Ascending aorta (tissue), 2 donors: ENCODE results near the gene LST1. TPM values are rescaled to one million over a fixed set of nuclear protein-coding genes. Genes with fewer than 3 reads are reported as not detected.

Experiments used
- DNase-seq, 2 donors: peaks; one replicate each; pipeline ENCODE4 v3.0.0-alpha.2; 2019; ENCODE audit warnings: low spot score in 2 of 2
- H3K27ac ChIP-seq, 2 donors: fragments of 200-600 bp; sonication (generic); one replicate each; pipeline ENCODE4 v1.5.1; 2016 to 2017; ENCODE audit warnings: mild to moderate bottlenecking in 1 of 2
- H3K27me3 ChIP-seq: fragments of 200-600 bp; sonication (generic); one replicate; pipeline ENCODE4 v1.5.1; 2017
- H3K36me3 ChIP-seq, 2 donors: fragments of 200-600 bp; sonication (generic); one replicate each; pipeline ENCODE4 v1.5.1; 2016
- H3K4me1 ChIP-seq, 2 donors: fragments of 200-600 bp; sonication (generic); one replicate each; pipeline ENCODE4 v1.5.1; 2016 to 2017; ENCODE audit warnings: mild to moderate bottlenecking in 1 of 2
- H3K4me3 ChIP-seq, 2 donors: fragments of 200-600 bp; sonication (generic); one replicate each; pipeline ENCODE4 v1.5.1; 2016 to 2017; ENCODE audit warnings: mild to moderate bottlenecking in 1 of 2
- H3K9me3 ChIP-seq, 2 donors: fragments of 200-600 bp; sonication (generic); one replicate each; pipeline ENCODE4 v1.5.1; 2016
- intact Hi-C: fragments of 100-400 bp; cut with DNase I; formaldehyde crosslinking; loops from one replicate; pipeline ENCODE4 v1.15.1; 2023
- total RNA-seq: library from RNA; depleted of rRNA; stranded (reverse); fragments of >200 nt; gene quantifications from one replicate; pipeline ENCODE4 v1.1.0, GENCODE V29; 2016
- TF ChIP-seq, protein P1 (sequence below), 3 experiments: fragments of 200-600 bp in 2 of 3; fragments of 450-650 bp in 1 of 3; sonication (generic) in 2 of 3; IDR thresholded peaks; one replicate each; pipeline ENCODE4 v1.5.1; 2016 to 2019; ENCODE audit warnings: antibody characterized with exemption in 3 of 3, mild to moderate bottlenecking in 1 of 3, moderate library complexity in 1 of 3

The LST1 gene
- total RNA-seq, 1 donor from 2014 or later = 21.4 TPM

DNA sequence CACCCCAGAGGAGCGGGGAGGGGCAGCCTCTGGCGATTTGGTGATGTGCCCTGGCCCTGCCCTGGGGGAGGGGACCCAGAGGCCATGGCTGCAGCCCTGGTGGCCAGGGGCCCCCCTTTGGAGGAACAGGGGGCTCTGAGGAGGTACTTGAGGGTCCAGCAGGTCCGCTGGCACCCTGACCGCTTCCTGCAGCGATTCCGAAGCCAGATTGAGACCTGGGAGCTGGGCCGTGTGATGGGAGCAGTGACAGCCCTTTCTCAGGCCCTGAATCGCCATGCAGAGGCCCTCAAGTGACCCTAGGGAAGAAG lies 27.8 kb upstream of the LST1 start:
- intact Hi-C loops = no loop called here
- Histone ChIP-seq H3K36me3 (peaks cover 17 to 33% of the 10 kb centered on the region in 2 donors), H3K27me3 (no peaks in the 10 kb centered on the region)

DNA sequence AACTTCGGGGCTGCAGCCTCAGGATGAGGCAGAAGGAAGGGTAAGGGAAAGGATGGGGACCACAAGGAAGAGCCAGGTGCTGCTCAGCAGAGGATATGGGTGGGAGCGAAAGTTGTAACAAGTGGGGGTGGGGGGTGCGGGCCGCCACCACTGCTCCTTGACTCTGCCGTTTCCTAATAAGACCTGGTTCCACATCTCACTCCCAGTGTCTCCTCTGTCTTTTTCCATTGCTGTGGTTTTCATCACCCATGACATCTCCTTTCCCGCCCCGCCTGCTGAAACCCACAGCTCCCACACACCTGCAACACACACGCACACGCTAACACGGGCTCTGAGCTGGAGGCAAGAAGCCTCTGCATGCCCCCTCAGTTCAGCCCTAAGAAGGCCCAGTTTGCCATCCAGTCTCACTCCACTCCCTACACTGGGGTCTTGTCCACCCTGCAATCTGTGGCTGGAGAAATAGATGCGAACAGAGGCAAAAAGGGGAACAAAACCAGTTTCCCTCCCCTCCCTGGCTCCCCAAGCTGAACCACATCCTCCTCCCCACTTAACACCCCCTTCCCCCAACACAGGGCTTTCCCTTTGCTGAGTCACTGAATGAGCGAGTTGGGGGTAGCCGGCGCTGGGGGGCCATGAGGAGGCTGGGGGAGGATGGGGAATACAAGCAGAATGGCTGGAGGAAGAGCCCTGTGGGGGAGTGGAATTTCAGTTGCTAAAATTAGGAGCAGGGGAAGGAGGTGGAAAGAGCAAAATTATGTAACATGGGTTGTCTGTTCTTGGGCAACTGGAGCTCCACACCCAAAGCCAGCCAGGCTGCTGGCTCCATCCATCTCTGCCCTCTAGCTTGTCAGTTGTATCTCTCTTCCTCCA lies 27.2 kb upstream of the LST1 start:
- Histone ChIP-seq H3K4me3 (no peak overlapping the region), H3K27me3 (no peaks in the 10 kb centered on the region), H3K36me3 (peaks cover 17 to 33% of the 10 kb centered on the region in 2 donors), H3K9me3 (no peaks in the 10 kb centered on the region), H3K4me1 (peaks cover 4 to 6% of the 10 kb centered on the region in 2 donors), H3K27ac (peak overlapping the region in 1 of 2 donors; percentile 54)
- TF ChIP-seq, protein P1, sequence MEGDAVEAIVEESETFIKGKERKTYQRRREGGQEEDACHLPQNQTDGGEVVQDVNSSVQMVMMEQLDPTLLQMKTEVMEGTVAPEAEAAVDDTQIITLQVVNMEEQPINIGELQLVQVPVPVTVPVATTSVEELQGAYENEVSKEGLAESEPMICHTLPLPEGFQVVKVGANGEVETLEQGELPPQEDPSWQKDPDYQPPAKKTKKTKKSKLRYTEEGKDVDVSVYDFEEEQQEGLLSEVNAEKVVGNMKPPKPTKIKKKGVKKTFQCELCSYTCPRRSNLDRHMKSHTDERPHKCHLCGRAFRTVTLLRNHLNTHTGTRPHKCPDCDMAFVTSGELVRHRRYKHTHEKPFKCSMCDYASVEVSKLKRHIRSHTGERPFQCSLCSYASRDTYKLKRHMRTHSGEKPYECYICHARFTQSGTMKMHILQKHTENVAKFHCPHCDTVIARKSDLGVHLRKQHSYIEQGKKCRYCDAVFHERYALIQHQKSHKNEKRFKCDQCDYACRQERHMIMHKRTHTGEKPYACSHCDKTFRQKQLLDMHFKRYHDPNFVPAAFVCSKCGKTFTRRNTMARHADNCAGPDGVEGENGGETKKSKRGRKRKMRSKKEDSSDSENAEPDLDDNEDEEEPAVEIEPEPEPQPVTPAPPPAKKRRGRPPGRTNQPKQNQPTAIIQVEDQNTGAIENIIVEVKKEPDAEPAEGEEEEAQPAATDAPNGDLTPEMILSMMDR (IDR thresholded peaks at IDR 0.05) = no peak
- intact Hi-C loops = no loop called here
- DNase-seq = no peak

More for the DNA sequence above, 27.8 kb upstream of the LST1 start:
- TF ChIP-seq, protein P1 (IDR thresholded peaks at IDR 0.05) = no peak
- H3K9me3 ChIP-seq = no peaks in the 10 kb centered on the region
- no peak overlapping the region for H3K4me3 ChIP-seq
- DNase-seq = no peak
- peaks cover 4 to 6% of the 10 kb centered on the region in 2 donors for H3K4me1 ChIP-seq
- H3K27ac ChIP-seq = no peak overlapping the region

DNA sequence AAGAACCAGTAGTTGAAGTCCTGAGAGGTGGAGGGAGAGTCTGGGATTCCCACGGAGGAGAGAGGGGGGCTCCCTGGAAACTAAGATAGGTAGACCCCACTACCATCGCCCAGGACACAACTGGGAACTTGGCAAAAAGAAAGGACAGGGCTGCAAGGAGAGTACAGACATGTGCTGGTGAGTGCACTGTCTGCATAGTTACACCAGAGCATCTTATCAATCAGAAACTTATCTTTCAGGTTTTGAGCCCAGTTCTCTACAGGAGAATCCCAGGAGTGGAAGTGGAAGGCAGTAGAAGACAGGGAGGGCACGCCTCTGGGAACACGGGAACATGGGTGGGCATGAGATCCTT lies 26.5 kb upstream of the LST1 start:
- peaks cover 4 to 6% of the 10 kb centered on the region in 2 donors for H3K4me1 ChIP-seq
- H3K27ac ChIP-seq = peak overlapping the region; percentile 54 to 66
- intact Hi-C loops = no loop called here
- no peaks in the 10 kb centered on the region for H3K27me3 ChIP-seq
- no peaks in the 10 kb centered on the region for H3K9me3 ChIP-seq
- TF ChIP-seq, protein P1 (IDR thresholded peaks at IDR 0.05) = no peak
- no peak overlapping the region for H3K4me3 ChIP-seq
- peaks cover 17 to 33% of the 10 kb centered on the region in 2 donors for H3K36me3 ChIP-seq
- no peak for DNase-seq

DNA sequence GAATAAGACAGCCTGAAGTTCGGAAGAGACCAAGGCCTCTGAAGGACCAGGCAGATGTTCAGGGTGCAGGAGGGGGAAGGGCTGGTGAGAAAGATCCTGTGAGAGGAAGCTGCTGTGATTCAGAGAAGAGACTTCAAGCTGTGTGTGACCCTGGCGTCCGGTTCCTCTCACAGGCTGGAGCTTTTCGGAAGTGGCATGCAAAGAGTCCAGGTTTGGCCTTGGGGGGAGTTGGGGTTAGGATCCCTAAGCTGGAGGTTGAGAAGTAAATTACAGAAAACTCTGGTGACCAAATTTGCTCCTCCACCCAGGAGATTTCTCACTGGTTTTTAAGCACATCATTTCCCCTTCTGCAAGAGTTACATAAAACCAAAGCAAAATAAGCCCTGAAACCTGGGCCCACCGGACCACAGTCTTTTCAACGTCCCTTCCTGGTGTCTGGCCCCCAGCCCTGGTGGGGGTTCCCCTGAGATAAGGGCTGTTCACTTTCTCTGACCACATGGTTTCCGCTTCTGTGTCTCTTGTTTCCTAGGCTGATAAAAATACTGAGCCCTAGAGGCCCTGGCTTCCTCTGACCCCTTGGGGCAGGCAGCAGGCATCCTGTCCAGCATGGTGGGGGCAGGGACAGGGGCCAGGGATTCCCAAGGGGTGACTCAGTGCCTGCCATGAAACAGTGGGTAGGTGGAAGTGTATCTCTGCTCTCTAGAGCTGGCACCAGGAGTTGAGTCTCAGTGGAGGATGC lies 25.9 kb upstream of the LST1 start:
- Histone ChIP-seq H3K27ac (peak overlapping the region; percentile 54 to 66), H3K36me3 (peaks cover 17 to 33% of the 10 kb centered on the region in 2 donors), H3K9me3 (no peaks in the 10 kb centered on the region), H3K4me3 (no peak overlapping the region), H3K27me3 (no peaks in the 10 kb centered on the region), H3K4me1 (peaks cover 4 to 6% of the 10 kb centered on the region in 2 donors)
- peak in 1 of 2 donors; percentile 78 for DNase-seq
- intact Hi-C loops = no loop called here
- TF ChIP-seq, protein P1 (IDR thresholded peaks at IDR 0.05) = no peak

DNA sequence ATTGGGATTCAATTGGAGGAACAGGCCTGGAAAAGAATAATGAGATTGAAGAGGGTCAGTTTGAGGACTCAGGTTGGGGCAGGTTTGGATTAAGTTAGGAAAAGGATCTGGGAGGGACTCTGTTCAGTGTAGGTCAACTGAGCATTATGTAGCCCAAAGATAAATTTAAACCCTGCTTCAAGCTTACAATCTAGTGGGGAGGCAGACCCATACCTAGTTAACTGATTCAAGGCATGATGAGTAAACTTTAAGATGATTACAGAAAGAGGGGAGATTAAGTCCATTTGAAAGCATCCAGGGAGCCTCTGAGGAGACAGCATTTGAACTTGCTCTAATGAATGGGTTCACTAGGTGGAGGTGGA lies 25.4 kb upstream of the LST1 start:
- peak overlapping the region; percentile 54 to 66 for H3K27ac ChIP-seq
- H3K27me3 ChIP-seq = no peaks in the 10 kb centered on the region
- intact Hi-C loops = no loop called here
- H3K4me1 ChIP-seq = peaks cover 4 to 6% of the 10 kb centered on the region in 2 donors
- no peak for DNase-seq
- H3K9me3 ChIP-seq = no peaks in the 10 kb centered on the region
- TF ChIP-seq, protein P1 (IDR thresholded peaks at IDR 0.05) = no peak
- peaks cover 17 to 33% of the 10 kb centered on the region in 2 donors for H3K36me3 ChIP-seq
- H3K4me3 ChIP-seq = no peak overlapping the region
